Stimulated activated CD4-positive, alpha-beta T cell treated with anti-CD3 and anti-CD28 coated beads, Interleukin-1b, Interleukin-23, amount 100 ng/mL, for 48 hours (primary cell): ENCODE measurements around the gene CTNNA1.
"Not testable (repeated sequence)": the region's sequence is repeated elsewhere in the genome, so short reads cannot be mapped to it uniquely, and the experiment has no call there.

Source experiments
- DNase-seq: peaks from one replicate; pipeline ENCODE4 v3.0.0-alpha.2; 2020

The CTNNA1 gene

DNA sequence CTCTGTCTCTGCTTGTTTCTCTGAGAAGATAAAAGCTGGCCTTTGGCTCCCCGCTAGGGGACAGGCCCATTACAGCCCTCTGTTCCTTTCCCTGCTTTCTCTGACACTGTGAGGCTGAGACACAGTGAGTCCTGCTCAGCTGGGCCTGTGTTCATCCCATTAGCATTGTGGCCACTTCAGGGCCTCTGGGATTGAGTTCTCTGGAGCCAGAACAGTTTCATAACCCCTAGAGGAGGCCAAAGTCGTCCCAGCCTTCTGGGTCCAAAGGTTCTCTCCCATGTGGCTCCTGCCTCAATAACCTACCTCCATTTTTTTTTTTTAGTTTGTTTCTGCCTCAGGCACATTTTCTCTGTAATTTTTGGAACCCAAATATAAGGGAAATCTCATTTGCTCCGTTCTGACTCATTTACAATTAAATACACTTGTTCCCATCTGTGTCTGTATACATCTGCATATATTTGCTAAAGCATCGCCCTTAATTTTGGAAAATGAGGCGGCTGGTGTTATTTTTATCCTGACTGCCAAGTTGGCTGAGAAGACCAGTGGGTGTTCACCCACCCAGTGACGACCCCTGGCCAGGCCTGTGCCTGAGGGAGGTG, 27.3 kb upstream of the CTNNA1 start:
- no peak for DNase-seq

- DNase-seq = no peak
These were observed 26.4 kb upstream of the CTNNA1 start for GRCh38 chr5:138726848-138727247.

GRCh38 chr5:138730496-138730895, 22.7 kb upstream of the CTNNA1 start:
- not testable (repeated sequence) for DNase-seq

DNA sequence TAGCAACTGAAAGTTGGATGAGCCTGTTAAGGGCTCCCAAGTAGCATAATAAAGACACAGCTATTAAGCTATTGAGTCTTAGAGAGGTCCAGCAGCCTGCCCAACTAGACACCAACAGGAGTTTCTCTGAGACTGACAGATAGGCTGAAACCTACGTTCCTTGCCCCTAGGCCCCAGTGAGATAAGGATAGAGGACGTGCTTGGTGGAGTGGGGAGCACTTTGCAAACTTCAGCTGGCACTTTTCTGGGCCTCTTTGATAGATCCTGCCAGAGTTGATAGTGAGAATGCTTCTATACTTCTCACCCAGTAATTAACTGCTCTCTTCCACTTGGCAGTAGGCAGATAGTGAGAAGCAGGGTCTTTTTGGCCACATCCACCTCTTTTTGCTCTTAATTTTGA, 20.8 kb upstream of the CTNNA1 start:
- DNase-seq = no peak

- no peak for DNase-seq
These were observed 20.3 kb upstream of the CTNNA1 start for GRCh38 chr5:138732933-138733332.

DNA sequence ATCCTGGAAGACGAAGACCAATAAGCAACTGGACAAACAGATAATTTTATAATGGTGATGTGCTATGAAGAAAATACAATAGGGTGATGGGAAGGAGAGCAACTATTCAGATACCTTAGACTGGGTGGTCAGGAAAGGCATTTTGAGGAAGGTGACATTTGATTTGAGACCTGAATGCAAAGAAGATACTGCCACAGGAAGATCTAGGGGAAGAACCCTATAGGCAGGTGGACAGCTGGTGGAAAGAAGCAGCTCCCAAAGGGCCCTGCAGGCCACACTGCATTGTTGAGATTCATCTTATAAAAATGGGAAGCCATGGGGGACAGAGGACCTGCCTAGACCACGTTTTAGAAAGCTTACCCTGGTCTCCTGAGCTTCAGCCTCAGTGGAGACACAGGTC, 19.7 kb upstream of the CTNNA1 start:
- DNase-seq = no peak

GRCh38 chr5:138736293-138736692, 16.9 kb upstream of the CTNNA1 start:
- DNase-seq = no peak

GRCh38 chr5:138737494-138738265, 15.5 kb upstream of the CTNNA1 start:
- DNase-seq = no peak

DNA sequence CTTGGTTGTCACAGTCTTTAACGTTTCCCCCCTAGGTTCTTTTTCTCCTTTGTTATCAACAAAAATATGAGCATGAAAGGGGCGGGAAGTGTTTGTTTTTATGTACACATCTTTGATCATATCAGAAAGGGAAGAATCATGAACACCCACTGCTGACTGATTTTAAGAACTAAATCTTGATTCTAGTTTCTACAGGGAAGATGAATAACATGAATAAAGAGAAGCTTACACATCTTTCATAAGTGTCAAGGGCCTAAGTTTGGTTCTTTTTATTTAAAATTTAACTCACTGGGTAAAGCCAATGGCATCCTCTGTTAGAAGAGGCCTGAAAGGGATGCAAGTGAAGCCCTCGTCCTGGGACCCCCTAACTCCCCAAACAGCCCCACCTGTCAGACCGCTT, 14.8 kb upstream of the CTNNA1 start:
- no peak for DNase-seq

DNA sequence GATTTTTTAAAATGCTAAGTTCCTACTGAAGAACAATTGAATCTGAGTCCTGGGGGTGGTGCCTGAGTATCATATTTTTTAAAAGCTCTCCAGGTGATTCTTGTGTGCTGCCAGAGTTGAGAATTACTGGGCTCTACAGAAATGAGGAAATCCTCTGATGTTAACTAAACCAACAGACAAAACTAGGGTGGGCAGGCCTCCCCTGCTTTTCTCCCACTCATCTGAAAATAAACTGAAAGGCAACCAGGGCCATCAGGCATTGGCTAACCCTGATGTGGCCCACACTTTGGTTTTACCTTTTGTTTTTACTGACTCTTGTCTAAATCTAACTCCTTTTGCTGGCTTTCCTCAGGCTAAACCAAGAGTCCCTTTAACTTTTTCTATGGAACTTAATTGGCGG, 13.3 kb upstream of the CTNNA1 start:
- no peak for DNase-seq

DNA sequence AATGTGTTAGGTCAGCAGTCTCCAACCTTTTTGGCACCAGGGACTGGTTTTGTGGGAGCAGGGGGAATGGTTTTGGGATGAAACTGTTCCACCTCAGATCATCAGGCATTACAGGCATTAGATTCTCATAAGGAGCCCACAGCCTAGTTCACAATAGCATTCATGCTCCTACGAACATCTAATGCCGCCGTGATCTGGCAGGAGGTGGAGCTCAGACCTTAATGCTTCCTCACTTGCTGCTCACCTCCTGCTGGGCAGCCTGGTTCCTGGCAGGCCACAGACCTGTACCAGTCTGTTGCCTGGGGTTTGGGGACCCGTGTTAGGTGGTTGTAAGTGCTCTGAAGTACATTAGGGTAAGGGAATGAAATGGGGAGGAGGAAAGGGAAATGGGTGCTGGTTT, 9.7 kb upstream of the CTNNA1 start:
- DNase-seq = no peak

GRCh38 chr5:138745268-138745667, 8.0 kb upstream of the CTNNA1 start:
- DNase-seq = no peak

- no peak for DNase-seq
These were observed 4.6 kb upstream of the CTNNA1 start for GRCh38 chr5:138748630-138749081.

DNA sequence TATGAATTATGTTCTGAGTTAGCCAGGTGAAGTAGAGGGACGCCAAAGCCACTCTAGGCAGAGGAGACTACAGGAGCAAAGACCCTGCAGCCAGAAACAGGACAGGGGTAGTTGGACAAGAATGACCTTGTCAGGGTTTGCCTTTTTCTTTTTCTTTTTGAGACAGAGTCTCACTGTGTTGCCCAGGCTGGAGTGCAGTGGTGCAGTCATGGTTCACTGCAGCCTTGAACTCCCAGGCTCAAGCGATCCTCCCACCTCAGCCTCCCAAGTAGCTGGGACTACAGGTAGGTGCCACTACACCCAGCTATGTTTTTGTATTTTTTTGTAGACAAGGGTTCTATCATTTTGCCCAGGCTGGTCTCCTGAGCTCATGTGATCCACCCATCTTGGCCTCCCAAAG, 1.9 kb upstream of the CTNNA1 start:
- DNase-seq = not testable (repeated sequence)

- no peak for DNase-seq
These were observed 779 bp upstream of the CTNNA1 start for GRCh38 chr5:138752341-138752950.

DNA sequence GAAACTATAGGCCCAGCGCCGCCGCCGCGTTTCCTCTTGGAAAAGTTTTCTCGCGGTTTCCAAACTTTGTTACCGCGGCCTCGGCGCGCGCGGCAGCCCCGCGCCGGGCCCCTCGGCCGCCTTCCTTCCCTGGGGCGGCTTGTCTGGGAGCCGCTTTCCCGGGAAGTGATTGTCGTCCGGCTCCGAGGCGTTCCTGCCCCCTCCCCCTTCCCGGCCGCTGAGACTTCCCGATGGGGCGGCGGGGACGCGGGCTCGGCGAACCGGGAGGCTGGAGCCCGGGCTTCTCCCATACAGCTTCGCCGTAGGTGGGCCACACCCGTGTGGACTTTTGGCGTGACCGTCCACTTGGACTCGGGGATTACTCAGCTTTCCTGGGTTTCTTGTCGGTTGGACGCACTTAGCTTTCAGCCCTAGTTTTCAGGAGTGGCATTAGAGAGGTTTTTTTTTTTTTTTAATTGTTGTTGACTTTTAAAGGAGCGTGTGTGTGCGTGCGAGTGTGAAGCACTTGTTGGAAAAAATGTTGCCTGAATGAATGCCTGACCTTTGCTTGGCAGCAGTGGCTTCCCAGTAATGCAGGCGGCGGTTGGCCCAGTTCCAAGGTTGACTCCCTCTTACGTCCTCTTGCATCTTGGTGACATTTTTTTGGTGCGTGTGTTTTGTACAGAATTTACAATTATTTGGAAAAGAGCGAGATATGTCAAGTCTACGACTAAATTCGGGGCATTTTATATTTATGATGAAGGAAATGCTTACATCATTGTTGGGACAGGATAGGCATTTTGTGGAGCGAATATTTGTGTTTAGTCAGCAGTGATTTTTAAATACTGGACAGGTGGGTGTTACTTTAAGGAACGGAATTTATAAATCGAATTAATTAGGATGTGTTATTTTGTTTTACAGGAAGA, 821 bp downstream of the CTNNA1 start:
- peak; percentile 77 for DNase-seq

GRCh38 chr5:138754699-138755057, 1.5 kb downstream of the CTNNA1 start:
- DNase-seq = no peak

- no peak for DNase-seq
These were observed 2.0 kb downstream of the CTNNA1 start for GRCh38 chr5:138755084-138755748.

GRCh38 chr5:138757061-138757776, 4.0 kb downstream of the CTNNA1 start:
- DNase-seq = no peak

DNA sequence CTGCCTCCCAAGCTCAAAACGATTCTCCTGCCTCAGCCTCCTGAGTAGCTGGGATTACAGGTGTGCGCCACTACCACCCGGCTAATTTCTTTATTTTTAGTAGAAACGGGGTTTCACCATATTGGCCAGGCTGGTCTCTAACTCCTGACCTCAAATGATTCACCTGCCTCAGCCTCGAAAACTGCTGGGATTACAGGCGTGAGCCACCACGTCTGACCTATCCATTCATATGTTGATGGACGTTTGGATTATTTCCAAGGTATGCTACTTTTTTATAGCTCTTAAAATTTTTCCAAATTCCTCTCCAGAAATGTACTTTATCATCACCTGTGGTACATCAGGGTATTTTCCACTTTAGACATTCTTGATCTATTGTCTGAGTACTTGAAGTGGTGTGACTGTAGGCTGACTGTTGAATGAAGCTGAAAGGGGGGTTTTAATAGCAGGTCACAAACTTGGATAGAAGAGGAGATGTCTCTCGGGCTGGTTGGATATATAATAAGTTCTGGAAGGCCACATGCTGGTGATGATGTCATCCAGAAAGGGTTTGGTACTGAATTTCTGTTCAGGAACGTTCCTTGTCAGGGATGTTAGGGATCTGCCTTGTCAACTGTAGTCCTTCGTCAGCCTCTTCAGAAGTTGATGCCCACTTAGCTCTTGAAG, 7.4 kb downstream of the CTNNA1 start:
- no peak for DNase-seq

GRCh38 chr5:138761115-138761514, 7.9 kb downstream of the CTNNA1 start:
- DNase-seq = not testable (repeated sequence)
